Transverse colon (tissue), 3 donors: ENCODE data around the gene PRKAR2A.

Experiments
- CTCF ChIP-seq, 5 experiments: fragments of 200-600 bp in 3 of 5; fragments of 450-650 bp in 2 of 5; sonication (generic) in 3 of 5; IDR thresholded peaks; 1 replicate in 2 of 5; 2 replicates in 3 of 5; pipeline ENCODE4 v1.5.1; 2016 to 2017; ENCODE audit warnings: antibody characterized with exemption in 5 of 5, inconsistent platforms in 3 of 5, mild to moderate bottlenecking in 2 of 5, moderate library complexity in 1 of 5
- POLR2A ChIP-seq: fragments of 450-650 bp; IDR thresholded peaks from one replicate; pipeline ENCODE4 v1.6.1; 2016; ENCODE audit warnings: antibody characterized with exemption, mild to moderate bottlenecking, moderate library complexity

- TF ChIP-seq POLR2A (no peak), CTCF (IDR thresholded peaks at IDR 0.05) (no peak)
Observed at GRCh38 chr3:48881652-48882114, 34.0 kb upstream of the PRKAR2A start.
